ENCODE data around the gene ATG4B. TPM values are rescaled to one million over a fixed set of nuclear protein-coding genes. Genes with fewer than 3 reads are reported as not detected.

Gene ATG4B
- total RNA-seq, 1 experiment from 2014 or later: 133 TPM

- ATAC-seq: no peak
Observed at GRCh38 chr2:241615041-241615440, 22.5 kb upstream of the ATG4B start.

GRCh38 chr2:241615522-241616052, 21.9 kb upstream of the ATG4B start:
- ATAC-seq (no peak), DNase-seq (ENCODE audit: low spot score) (no peak)
- H3K9me3 Mint-ChIP-seq: no peaks in the 10 kb centered on the region
- H3K4me3 Mint-ChIP-seq: no peak overlapping the region; the same call in 1 of the 2 replicates
- no peaks in the 10 kb centered on the region for H3K27me3 Mint-ChIP-seq (ENCODE audit: low read depth)
- ChIA-PET CTCF (no interaction called here), POLR2A (no interaction called here)
- peaks cover 31% of the 10 kb centered on the region for H3K4me1 Mint-ChIP-seq
- no peak for TF ChIP-seq USF1 (CRISPR knock-in tag; IDR thresholded peaks at IDR 0.05)
- TF ChIP-seq ZNF396 (CRISPR knock-in tag; IDR thresholded peaks at IDR 0.05; ENCODE audit: borderline replicate concordance): no peak
- no peak for TF ChIP-seq NFE2L1 (CRISPR knock-in tag; IDR thresholded peaks at IDR 0.05)
- TF ChIP-seq SOX15 (CRISPR knock-in tag; IDR thresholded peaks at IDR 0.05): no peak
- TF ChIP-seq ZNF121 (CRISPR knock-in tag; IDR thresholded peaks at IDR 0.05): no peak
- TF ChIP-seq MLX (CRISPR knock-in tag; IDR thresholded peaks at IDR 0.05): no peak
- no peak for TF ChIP-seq ZNF512 (CRISPR knock-in tag; IDR thresholded peaks at IDR 0.05; ENCODE audit: borderline replicate concordance)
- no peak for TF ChIP-seq JAZF1 (CRISPR knock-in tag; IDR thresholded peaks at IDR 0.05)
- TF ChIP-seq ATF3 (CRISPR knock-in tag; conservative IDR thresholded peaks at IDR 0.05): no peak
- no peak for TF ChIP-seq FOXP4 (CRISPR knock-in tag; IDR thresholded peaks at IDR 0.05)
- no peak for TF ChIP-seq ATF6 (CRISPR knock-in tag; IDR thresholded peaks at IDR 0.05)
- no peak for TF ChIP-seq GTF2I (CRISPR knock-in tag; conservative IDR thresholded peaks at IDR 0.05)
- H3K36me3 Mint-ChIP-seq: no peaks in the 10 kb centered on the region; the same call in 1 of the 2 replicates
- H3K27ac Mint-ChIP-seq: peak overlapping the region; percentile 80

More at GRCh38 chr2:241615041-241615440, 22.5 kb upstream of the ATG4B start:
- ChIA-PET POLR2A (no interaction called here), CTCF (no interaction called here)
- H3K4me3 Mint-ChIP-seq: no peak overlapping the region
- DNase-seq (ENCODE audit: low spot score): no peak
- H3K4me1 Mint-ChIP-seq: peaks cover 32% of the 10 kb centered on the region
- no peaks in the 10 kb centered on the region for H3K27me3 Mint-ChIP-seq (ENCODE audit: low read depth)
- no peaks in the 10 kb centered on the region for H3K9me3 Mint-ChIP-seq
- TF ChIP-seq ZNF281 (CRISPR knock-in tag; IDR thresholded peaks at IDR 0.05) (no peak), NR3C1 (CRISPR knock-in tag; conservative IDR thresholded peaks at IDR 0.05; ENCODE audit: low read depth) (no peak)
- peak overlapping the region; percentile 84 for H3K27ac Mint-ChIP-seq
- H3K36me3 Mint-ChIP-seq: no peaks in the 10 kb centered on the region; the same call in 1 of the 2 replicates
